Endothelial cell of umbilical vein (primary cell): ENCODE results near the gene TRPV6. TPM values are rescaled to one million over a fixed set of nuclear protein-coding genes. Genes with fewer than 3 reads are reported as not detected.

Source experiments
- BruUV-seq: library from RNA; stranded (reverse); fragments of 400-500 nt; replicated peaks from 2 replicates; lab custom pipeline; 2021; lab: Mats Ljungman, UMichigan
- CTCF ChIA-PET: fragments of 300-600, 350-600 bp; sonication (Branson Sonifier 250); formaldehyde crosslinking; loops from one replicate; lab custom pipeline; 2021; ENCODE audit warnings: antibody characterized with exemption, inconsistent platforms; lab: Charles Lee
- POLR2A ChIA-PET: fragments of 300-600, 350-600 bp; sonication (Branson Sonifier 250); formaldehyde crosslinking; loops from one replicate; lab custom pipeline; 2021; ENCODE audit warnings: antibody characterized with exemption, inconsistent platforms; lab: Charles Lee
- DNase-seq: peaks from one replicate; pipeline ENCODE4 v3.0.0-alpha.2; 2011; ENCODE audit warnings: low read depth, low spot score
- FAIRE-seq: peaks from 2 replicates; lab custom pipeline; 2011; peaks lifted over from hg19 to GRCh38; lab: Jason Lieb, UNC
- H2AFZ ChIP-seq: 2 replicates; pipeline ENCODE4 v1.6.0; 2012; ENCODE audit warnings: low read depth, low read length, control low read depth, inconsistent platforms
- H3K27ac ChIP-seq: 2 replicates; pipeline ENCODE4 v1.5.1; 2011; ENCODE audit warnings: low read depth, mild to moderate bottlenecking, control low read depth, low read length, moderate library complexity; ENCODE audit not compliant: insufficient read depth
- H3K27me3 ChIP-seq, 2 experiments: 2 replicates each; pipeline versions ENCODE4 v1.6.0 to v1.6.1; 2011; ENCODE audit warnings: low read length in 2 of 2, mixed read lengths in 1 of 2; ENCODE audit not compliant: control insufficient read depth in 2 of 2, insufficient read depth in 2 of 2
- H3K36me3 ChIP-seq, 2 experiments: 2 replicates in 1 of 2; 3 replicates in 1 of 2; pipeline ENCODE4 v1.5.1; 2011; ENCODE audit warnings: low read length in 2 of 2, mild to moderate bottlenecking in 1 of 2, moderate library complexity in 1 of 2; ENCODE audit not compliant: control insufficient read depth in 2 of 2, insufficient read depth in 2 of 2; ENCODE audit errors: extremely low read depth in 1 of 2
- H3K4me1 ChIP-seq: 3 replicates; pipeline ENCODE4 v1.5.1; 2011; ENCODE audit warnings: mild to moderate bottlenecking, low read length; ENCODE audit not compliant: control insufficient read depth, insufficient read depth; ENCODE audit errors: extremely low read depth
- H3K4me2 ChIP-seq: 2 replicates; pipeline ENCODE4 v1.6.1; 2011; ENCODE audit warnings: low read length, control low read depth, mixed read lengths; ENCODE audit not compliant: insufficient read depth
- H3K4me3 ChIP-seq, 3 experiments: fragments of 200-600 bp in 1 of 3; sonication (generic), shearing (Covaris generic) in 1 of 3; replicated peaks in 1 of 3; 2 replicates each; pipeline ENCODE4 v1.5.1; 2011 to 2016; ENCODE audit warnings: control low read depth in 3 of 3, low read length in 3 of 3, mild to moderate bottlenecking in 2 of 3, inconsistent platforms in 1 of 3, low read depth in 1 of 3, moderate library complexity in 1 of 3; ENCODE audit not compliant: insufficient read depth in 1 of 3
- H3K79me2 ChIP-seq: 2 replicates; pipeline ENCODE4 v1.6.0; 2012; ENCODE audit warnings: low read length, inconsistent platforms; ENCODE audit not compliant: control insufficient read depth, insufficient read depth
- H3K9ac ChIP-seq: replicated peaks from 2 replicates; pipeline ENCODE3; 2011; ENCODE audit warnings: low read length, control low read depth; ENCODE audit not compliant: insufficient read depth; ENCODE audit errors: extremely low read depth
- H3K9me1 ChIP-seq: replicated peaks from 3 replicates; pipeline ENCODE4 v1.6.0; 2011; ENCODE audit warnings: mild to moderate bottlenecking, low read length; ENCODE audit not compliant: control insufficient read depth, insufficient read depth; ENCODE audit errors: extremely low read depth
- H3K9me3 ChIP-seq: replicated peaks from 2 replicates; pipeline ENCODE4 v1.5.1; 2012; ENCODE audit warnings: low read length, inconsistent platforms; ENCODE audit not compliant: control insufficient read depth, insufficient read depth
- H4K20me1 ChIP-seq: replicated peaks from 2 replicates; pipeline ENCODE3; 2011; ENCODE audit warnings: mild to moderate bottlenecking, low read length; ENCODE audit not compliant: control insufficient read depth, insufficient read depth; ENCODE audit errors: extremely low read depth
- CTCF ChIP-seq, 2 donors: IDR thresholded peaks; 1 replicate in 1 of 2; 2 replicates in 1 of 2; pipeline ENCODE4 v1.5.1; 2011; ENCODE audit warnings: low read length in 2 of 2, mild to moderate bottlenecking in 2 of 2, moderate library complexity in 2 of 2, control low read depth in 1 of 2, inconsistent platforms in 1 of 2, low read depth in 1 of 2; ENCODE audit not compliant: insufficient read depth in 1 of 2; ENCODE audit errors: extremely low read depth in 1 of 2
- EZH2 ChIP-seq: IDR thresholded peaks from 2 replicates; pipeline ENCODE4 v1.6.1; 2012; ENCODE audit warnings: borderline replicate concordance, low read depth, mild to moderate bottlenecking, moderate library complexity, low read length, inconsistent platforms; ENCODE audit not compliant: severe bottlenecking
- FOS ChIP-seq: IDR thresholded peaks from 2 replicates; pipeline ENCODE4 v1.6.1; 2011; ENCODE audit warnings: mild to moderate bottlenecking, low read length, moderate library complexity, borderline replicate concordance; ENCODE audit not compliant: insufficient read depth
- GATA2 ChIP-seq: IDR thresholded peaks from 2 replicates; pipeline ENCODE4 v1.7.0; 2011; ENCODE audit warnings: low read depth, mild to moderate bottlenecking, moderate library complexity, mixed read lengths, low read length; ENCODE audit not compliant: insufficient read length, insufficient read depth
- JUN ChIP-seq: IDR thresholded peaks from 2 replicates; pipeline ENCODE4 v1.6.1; 2011; ENCODE audit warnings: borderline replicate concordance, low read depth; ENCODE audit not compliant: insufficient read length, insufficient read depth
- MAX ChIP-seq: IDR thresholded peaks from 2 replicates; pipeline ENCODE4 v1.6.1; 2011; ENCODE audit not compliant: insufficient read depth, insufficient read length
- MYC ChIP-seq: IDR thresholded peaks from one replicate; pipeline ENCODE4 v1.6.1; 2011; ENCODE audit warnings: mild to moderate bottlenecking, low read depth, low read length
- POLR2A ChIP-seq: IDR thresholded peaks from 2 replicates; pipeline ENCODE4 v1.6.1; 2012; ENCODE audit warnings: low read depth, mild to moderate bottlenecking, control low read depth, low read length
- POLR2AphosphoS5 ChIP-seq: IDR thresholded peaks from 2 replicates; pipeline ENCODE4 v1.6.1; 2012; ENCODE audit warnings: low read depth, mild to moderate bottlenecking, control low read depth, low read length, moderate library complexity; ENCODE audit not compliant: insufficient read depth
- dilution Hi-C: fragments of 300-500 bp; cut with MboI; formaldehyde crosslinking; loops from one replicate; pipeline ENCODE4 v1.15.0; 2019; ENCODE audit warnings: low sequenced_read_pairs; ENCODE audit not compliant: extremely low pct_ligation_motif_present
- intact Hi-C: fragments of 100-400 bp; cut with micrococcal nuclease; formaldehyde crosslinking; loops from one replicate; pipeline ENCODE4 v1.10.0; 2022
- polyA plus RNA-seq, 4 experiments: library from polyadenylated mRNA; depleted of rRNA in 3 of 4; stranded (reverse) in 3 of 4; unstranded in 1 of 4; fragments of >200 nt; gene quantifications; 2 replicates each; pipeline versions ENCODE4 v1.2.1 to v1.2.3, GENCODE V29; 2011 to 2012; ENCODE audit warnings: missing spikeins in 1 of 4
- total RNA-seq: library from RNA; stranded (reverse); gene quantifications from 2 replicates; pipeline ENCODE4 v1.2.3, GENCODE V29; 2021

The TRPV6 gene
- total and polyA plus RNA-seq, 2 donors (not counting 3 experiments of a cell fraction or from before 2014, with no cell fraction given): not detected

GRCh38 chr7:142867097-142867378 is 18.5 kb downstream of the TRPV6 start:
- POLR2A ChIA-PET: no interaction called here

More at GRCh38 chr7:142867097-142867378, 18.5 kb downstream of the TRPV6 start:
- H4K20me1 ChIP-seq: no peaks in the 10 kb centered on the region
- no TSS peak for BruUV-seq
- intact Hi-C loops: no loop called here
- no peak for DNase-seq
- H3K9me1 ChIP-seq: no peaks in the 10 kb centered on the region
- no peaks in the 10 kb centered on the region for H3K27me3 ChIP-seq
- dilution Hi-C loops: no loop called here
- H3K9me3 ChIP-seq: no peaks in the 10 kb centered on the region
- H3K79me2 ChIP-seq: no peaks in the 10 kb centered on the region
- H3K9ac ChIP-seq: no peak overlapping the region
- CTCF ChIA-PET: interaction anchor here (1.5 to 3.5 kb wide), 5 partner anchors 12 to 389 kb away, joined by 6 to 35 read pairs (median 16); partner anchors contain the start of gene EPHB6
- H3K36me3 ChIP-seq: no peaks in the 10 kb centered on the region
- H3K4me3 ChIP-seq: no peak overlapping the region
- no peak overlapping the region for H3K27ac ChIP-seq
- no peak for FAIRE-seq
- H3K4me2 ChIP-seq: no peak overlapping the region
- no peak overlapping the region for H2AFZ ChIP-seq
- TF ChIP-seq MYC (no peak), EZH2 (no peak), GATA2 (no peak), CTCF (IDR thresholded peaks at IDR 0.05; ENCODE audit: extremely low read depth in 1 of 2, insufficient read depth in 1 of 2, low read depth in 1 of 2, low read length in 2 of 2) (no peak), POLR2A (no peak), JUN (no peak), FOS (no peak), MAX (no peak), POLR2AphosphoS5 (no peak)
- H3K4me1 ChIP-seq: no peaks in the 10 kb centered on the region
